Fibroblast of lung (primary cell): Measurements from ENCODE around the gene TMEM214.

Source experiments
- CTCF ChIP-seq, 2 donors: IDR thresholded peaks in 1 of 2; conservative IDR thresholded peaks in 1 of 2; 1 replicate in 1 of 2; 2 replicates in 1 of 2; pipeline ENCODE4 v1.5.1; 2011 to 2012; ENCODE audit warnings: low read length in 2 of 2, control low read depth in 1 of 2, inconsistent platforms in 1 of 2, low read depth in 1 of 2, mild to moderate bottlenecking in 1 of 2
- EZH2 ChIP-seq: IDR thresholded peaks from 2 replicates; pipeline ENCODE4 v1.5.1; 2012; ENCODE audit warnings: low read length, control low read depth, mild to moderate bottlenecking; ENCODE audit errors: missing control alignments

GRCh38 chr2:27080140-27080469 is 47.3 kb downstream of the TMEM214 start:
- TF ChIP-seq CTCF (conservative IDR thresholded peaks at IDR 0.05 in 1 of 2, IDR thresholded peaks at IDR 0.05 in 1 of 2; ENCODE audit: low read depth in 1 of 2, low read length in 2 of 2) (no peak), EZH2 (no peak)
